Astrocyte (in vitro differentiated cells and primary cell): Measurements from ENCODE around the gene CD44. TPM values are rescaled to one million over a fixed set of nuclear protein-coding genes. Genes with fewer than 3 reads are reported as not detected.

Experiments used
- DNase-seq: peaks from one replicate; pipeline ENCODE4 v3.0.0-alpha.2; 2010; ENCODE audit warnings: low read depth
- FAIRE-seq: peaks from 2 replicates; lab custom pipeline; 2011; peaks lifted over from hg19 to GRCh38; lab: Jason Lieb, UNC
- H2AFZ ChIP-seq: 2 replicates; pipeline ENCODE4 v1.6.0; 2012; ENCODE audit warnings: low read depth, low read length, inconsistent platforms
- H3K27ac ChIP-seq: 2 replicates; pipeline ENCODE4 v1.5.1; 2011; ENCODE audit warnings: low read depth, low read length, inconsistent platforms
- H3K27me3 ChIP-seq: 2 replicates; pipeline ENCODE4 v1.6.0; 2011; ENCODE audit warnings: low read length, inconsistent platforms; ENCODE audit not compliant: insufficient read depth
- H3K36me3 ChIP-seq: 2 replicates; pipeline ENCODE4 v1.5.1; 2011; ENCODE audit warnings: low read length, inconsistent platforms; ENCODE audit not compliant: insufficient read depth
- H3K4me1 ChIP-seq: 2 replicates; pipeline ENCODE4 v1.5.1; 2011; ENCODE audit warnings: low read length, inconsistent platforms; ENCODE audit not compliant: insufficient read depth
- H3K4me2 ChIP-seq: 2 replicates; pipeline ENCODE4 v1.6.0; 2012; ENCODE audit warnings: low read length, inconsistent platforms
- H3K4me3 ChIP-seq: 2 replicates; pipeline ENCODE4 v1.5.1; 2011; ENCODE audit warnings: low read depth, mild to moderate bottlenecking, low read length, inconsistent platforms; ENCODE audit not compliant: insufficient read depth
- H3K79me2 ChIP-seq: 2 replicates; pipeline ENCODE4 v1.6.0; 2012; ENCODE audit warnings: mild to moderate bottlenecking, low read length, inconsistent platforms; ENCODE audit not compliant: insufficient read depth
- H3K9ac ChIP-seq: 2 replicates; pipeline ENCODE4 v1.6.0; 2012; ENCODE audit warnings: mild to moderate bottlenecking, low read length, inconsistent platforms
- H3K9me3 ChIP-seq: 2 replicates; pipeline ENCODE4 v1.5.1; 2012; ENCODE audit warnings: low read depth, mild to moderate bottlenecking, low read length, inconsistent platforms; ENCODE audit not compliant: insufficient read depth
- H4K20me1 ChIP-seq: 2 replicates; pipeline ENCODE4 v1.6.0; 2012; ENCODE audit warnings: low read length, inconsistent platforms; ENCODE audit not compliant: insufficient read depth
- H3K27ac Mint-ChIP-seq: one replicate; pipeline ENCODE4 v1.8.0; 2021; ENCODE audit warnings: mild to moderate bottlenecking, mixed read lengths; ENCODE audit not compliant: unreplicated experiment
- H3K27me3 Mint-ChIP-seq: one replicate; pipeline ENCODE4 v1.8.0; 2021; ENCODE audit warnings: low read depth, mixed read lengths; ENCODE audit not compliant: unreplicated experiment
- H3K36me3 Mint-ChIP-seq: one replicate; pipeline ENCODE4 v1.8.0; 2021; ENCODE audit warnings: low read depth, mixed read lengths; ENCODE audit not compliant: unreplicated experiment
- H3K4me1 Mint-ChIP-seq: one replicate; pipeline ENCODE4 v1.8.0; 2021; ENCODE audit warnings: low read depth, mixed read lengths; ENCODE audit not compliant: unreplicated experiment
- H3K4me3 Mint-ChIP-seq: one replicate; pipeline ENCODE4 v1.8.0; 2021; ENCODE audit warnings: mild to moderate bottlenecking, moderate library complexity, mixed read lengths; ENCODE audit not compliant: unreplicated experiment
- H3K9me3 Mint-ChIP-seq: one replicate; pipeline ENCODE4 v1.8.0; 2021; ENCODE audit warnings: mild to moderate bottlenecking, mixed read lengths; ENCODE audit not compliant: unreplicated experiment
- EZH2 ChIP-seq: IDR thresholded peaks from 2 replicates; pipeline ENCODE4 v1.6.1; 2012; ENCODE audit warnings: mild to moderate bottlenecking, low read length, inconsistent platforms; ENCODE audit not compliant: insufficient read depth
- total RNA-seq: library from RNA; stranded (reverse); gene quantifications from 2 replicates; pipeline ENCODE4 v1.2.1, GENCODE V29; 2021
- TF ChIP-seq, protein P1 (sequence below): IDR thresholded peaks from 2 replicates; pipeline ENCODE4 v1.5.1; 2011; ENCODE audit warnings: low read depth, mild to moderate bottlenecking, inconsistent platforms, low read length, moderate library complexity; ENCODE audit not compliant: insufficient read depth

Gene CD44
- total RNA-seq, 1 donor from 2014 or later: 154 TPM

- DNase-seq: no peak
- H3K4me3 Mint-ChIP-seq: no peak overlapping the region
- TF ChIP-seq, protein P1, sequence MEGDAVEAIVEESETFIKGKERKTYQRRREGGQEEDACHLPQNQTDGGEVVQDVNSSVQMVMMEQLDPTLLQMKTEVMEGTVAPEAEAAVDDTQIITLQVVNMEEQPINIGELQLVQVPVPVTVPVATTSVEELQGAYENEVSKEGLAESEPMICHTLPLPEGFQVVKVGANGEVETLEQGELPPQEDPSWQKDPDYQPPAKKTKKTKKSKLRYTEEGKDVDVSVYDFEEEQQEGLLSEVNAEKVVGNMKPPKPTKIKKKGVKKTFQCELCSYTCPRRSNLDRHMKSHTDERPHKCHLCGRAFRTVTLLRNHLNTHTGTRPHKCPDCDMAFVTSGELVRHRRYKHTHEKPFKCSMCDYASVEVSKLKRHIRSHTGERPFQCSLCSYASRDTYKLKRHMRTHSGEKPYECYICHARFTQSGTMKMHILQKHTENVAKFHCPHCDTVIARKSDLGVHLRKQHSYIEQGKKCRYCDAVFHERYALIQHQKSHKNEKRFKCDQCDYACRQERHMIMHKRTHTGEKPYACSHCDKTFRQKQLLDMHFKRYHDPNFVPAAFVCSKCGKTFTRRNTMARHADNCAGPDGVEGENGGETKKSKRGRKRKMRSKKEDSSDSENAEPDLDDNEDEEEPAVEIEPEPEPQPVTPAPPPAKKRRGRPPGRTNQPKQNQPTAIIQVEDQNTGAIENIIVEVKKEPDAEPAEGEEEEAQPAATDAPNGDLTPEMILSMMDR: no peak
- no peak for TF ChIP-seq EZH2
Observed at GRCh38 chr11:35270342-35270741, 131.4 kb downstream of the CD44 start.

DNA sequence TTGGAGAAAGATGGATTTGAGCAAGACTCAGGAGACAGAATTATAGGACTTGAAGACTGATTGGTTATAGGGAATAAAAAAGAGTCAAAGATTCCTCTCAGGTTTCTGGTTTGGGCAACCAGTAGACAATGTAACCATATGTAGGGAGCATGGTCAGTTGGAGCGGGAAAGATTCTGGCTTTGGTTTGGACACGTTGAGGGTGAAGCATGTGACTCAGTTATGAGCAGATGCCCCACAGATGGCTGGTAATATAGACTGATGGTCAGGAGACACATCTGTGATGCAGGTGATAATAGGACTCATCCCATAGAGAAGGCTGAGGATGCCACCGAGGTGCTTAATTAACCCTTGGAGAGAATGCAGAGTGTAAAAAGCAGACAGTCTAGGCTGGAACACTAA is 132.1 kb downstream of the CD44 start:
- no peaks in the 10 kb centered on the region for H3K27me3 ChIP-seq
- H3K9me3 ChIP-seq: no peaks in the 10 kb centered on the region
- no peaks in the 10 kb centered on the region for H3K27me3 Mint-ChIP-seq
- H3K4me2 ChIP-seq: no peak overlapping the region
- peaks cover 7% of the 10 kb centered on the region for H3K9me3 Mint-ChIP-seq
- FAIRE-seq: no peak
- no peaks in the 10 kb centered on the region for H3K36me3 Mint-ChIP-seq
- peaks cover 13% of the 10 kb centered on the region for H3K4me1 ChIP-seq
- H3K27ac ChIP-seq: no peak overlapping the region
- DNase-seq: no peak
- no peaks in the 10 kb centered on the region for H4K20me1 ChIP-seq
- peaks cover 23% of the 10 kb centered on the region for H3K4me1 Mint-ChIP-seq
- H3K4me3 Mint-ChIP-seq: no peak overlapping the region
- H3K9ac ChIP-seq: no peak overlapping the region
- H3K36me3 ChIP-seq: no peaks in the 10 kb centered on the region
- no peak for TF ChIP-seq EZH2
- TF ChIP-seq, protein P1: no peak
- H3K79me2 ChIP-seq: no peaks in the 10 kb centered on the region
- H3K4me3 ChIP-seq: no peak overlapping the region
- no peak overlapping the region for H3K27ac Mint-ChIP-seq
- H2AFZ ChIP-seq: no peak overlapping the region

More at GRCh38 chr11:35270342-35270741, 131.4 kb downstream of the CD44 start:
- H3K9me3 ChIP-seq: no peaks in the 10 kb centered on the region
- H3K4me1 ChIP-seq: peaks cover 13% of the 10 kb centered on the region
- peaks cover 23% of the 10 kb centered on the region for H3K4me1 Mint-ChIP-seq
- H3K27ac Mint-ChIP-seq: no peak overlapping the region
- no peak overlapping the region for H3K27ac ChIP-seq
- no peak overlapping the region for H3K9ac ChIP-seq
- FAIRE-seq: no peak
- H2AFZ ChIP-seq: no peak overlapping the region
- H3K4me3 ChIP-seq: no peak overlapping the region
- no peaks in the 10 kb centered on the region for H3K36me3 Mint-ChIP-seq
- peaks cover 7% of the 10 kb centered on the region for H3K9me3 Mint-ChIP-seq
- H3K79me2 ChIP-seq: no peaks in the 10 kb centered on the region
- H3K27me3 ChIP-seq: no peaks in the 10 kb centered on the region
- no peaks in the 10 kb centered on the region for H4K20me1 ChIP-seq
- H3K27me3 Mint-ChIP-seq: no peaks in the 10 kb centered on the region
- no peak overlapping the region for H3K4me2 ChIP-seq
- no peaks in the 10 kb centered on the region for H3K36me3 ChIP-seq

DNA sequence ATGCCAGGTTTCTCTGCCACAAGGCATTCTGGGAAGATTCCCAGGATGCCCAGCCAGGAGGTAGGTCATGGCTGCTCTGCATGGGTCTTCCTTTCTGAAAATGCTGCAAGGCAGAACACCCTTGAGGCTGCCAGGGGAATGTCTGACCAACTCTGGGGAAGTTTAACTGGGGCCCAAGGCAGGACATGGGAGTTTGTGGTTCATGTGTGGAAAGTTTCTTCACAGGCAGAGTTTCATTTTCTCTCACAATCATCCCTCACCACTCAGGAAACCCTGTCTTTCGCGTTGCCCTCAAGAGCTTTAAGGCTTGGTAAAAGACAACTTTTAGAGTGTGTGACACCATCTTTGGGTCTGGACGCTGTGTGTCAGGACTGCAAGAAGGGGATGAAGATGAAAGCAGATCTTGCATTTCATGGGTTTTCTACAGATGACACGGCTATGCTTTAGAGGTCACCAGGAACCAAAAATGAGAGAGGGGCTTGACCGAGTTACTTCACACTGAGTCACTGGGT is 133.5 kb downstream of the CD44 start:
- no peak for DNase-seq
- no peak overlapping the region for H3K27ac Mint-ChIP-seq
- peaks cover 27% of the 10 kb centered on the region for H3K4me1 Mint-ChIP-seq
- no peak overlapping the region for H3K27ac ChIP-seq
- no peak overlapping the region for H3K4me3 Mint-ChIP-seq
- no peak for FAIRE-seq
- no peak overlapping the region for H2AFZ ChIP-seq
- peaks cover 7% of the 10 kb centered on the region for H3K9me3 Mint-ChIP-seq
- no peaks in the 10 kb centered on the region for H3K27me3 ChIP-seq
- no peaks in the 10 kb centered on the region for H3K9me3 ChIP-seq
- no peak overlapping the region for H3K4me3 ChIP-seq
- H3K36me3 Mint-ChIP-seq: no peaks in the 10 kb centered on the region
- no peaks in the 10 kb centered on the region for H3K27me3 Mint-ChIP-seq
- no peaks in the 10 kb centered on the region for H3K36me3 ChIP-seq
- no peaks in the 10 kb centered on the region for H4K20me1 ChIP-seq
- no peak overlapping the region for H3K4me2 ChIP-seq
- H3K4me1 ChIP-seq: peaks cover 6% of the 10 kb centered on the region
- no peaks in the 10 kb centered on the region for H3K79me2 ChIP-seq
- H3K9ac ChIP-seq: no peak overlapping the region
- TF ChIP-seq EZH2: no peak
- TF ChIP-seq, protein P1: no peak
